ENCODE measurements around the gene CREG2. TPM values are rescaled to one million over a fixed set of nuclear protein-coding genes. Genes with fewer than 3 reads are reported as not detected.

CREG2 gene
- total RNA-seq, 3 donors from 2014 or later: under 0.01 TPM; not detected in 2

DNA sequence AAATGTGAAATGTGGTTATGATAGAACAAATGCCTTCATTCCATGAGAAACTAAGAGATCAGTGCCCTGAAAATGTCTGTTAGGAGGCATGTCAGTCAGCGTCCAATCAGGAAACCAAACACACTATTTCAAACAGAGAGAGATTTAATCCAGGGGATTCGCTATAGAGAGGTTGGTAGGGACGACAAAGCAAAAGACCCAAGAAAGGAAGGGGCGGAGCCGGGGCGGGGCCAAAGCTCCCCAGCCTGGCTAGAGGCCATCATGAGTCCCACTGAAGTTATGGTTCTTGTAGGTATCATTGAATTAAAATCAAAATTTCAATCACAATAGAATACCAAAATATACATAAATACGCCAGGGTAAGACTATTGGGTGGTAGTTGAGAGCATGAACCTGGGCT is 45.9 kb downstream of the CREG2 start:
- Histone ChIP-seq H3K9me3 (no peaks in the 10 kb centered on the region), H3K27ac (no peak overlapping the region), H3K36me3 (no peaks in the 10 kb centered on the region), H3K4me3 (no peak overlapping the region), H3K27me3 (no peaks in the 10 kb centered on the region), H3K4me1 (no peaks in the 10 kb centered on the region)
- TF ChIP-seq POLR2A (IDR thresholded peaks at IDR 0.05) (no peak), POLR2AphosphoS5 (IDR thresholded peaks at IDR 0.05) (no peak)
- TF ChIP-seq, protein P1, sequence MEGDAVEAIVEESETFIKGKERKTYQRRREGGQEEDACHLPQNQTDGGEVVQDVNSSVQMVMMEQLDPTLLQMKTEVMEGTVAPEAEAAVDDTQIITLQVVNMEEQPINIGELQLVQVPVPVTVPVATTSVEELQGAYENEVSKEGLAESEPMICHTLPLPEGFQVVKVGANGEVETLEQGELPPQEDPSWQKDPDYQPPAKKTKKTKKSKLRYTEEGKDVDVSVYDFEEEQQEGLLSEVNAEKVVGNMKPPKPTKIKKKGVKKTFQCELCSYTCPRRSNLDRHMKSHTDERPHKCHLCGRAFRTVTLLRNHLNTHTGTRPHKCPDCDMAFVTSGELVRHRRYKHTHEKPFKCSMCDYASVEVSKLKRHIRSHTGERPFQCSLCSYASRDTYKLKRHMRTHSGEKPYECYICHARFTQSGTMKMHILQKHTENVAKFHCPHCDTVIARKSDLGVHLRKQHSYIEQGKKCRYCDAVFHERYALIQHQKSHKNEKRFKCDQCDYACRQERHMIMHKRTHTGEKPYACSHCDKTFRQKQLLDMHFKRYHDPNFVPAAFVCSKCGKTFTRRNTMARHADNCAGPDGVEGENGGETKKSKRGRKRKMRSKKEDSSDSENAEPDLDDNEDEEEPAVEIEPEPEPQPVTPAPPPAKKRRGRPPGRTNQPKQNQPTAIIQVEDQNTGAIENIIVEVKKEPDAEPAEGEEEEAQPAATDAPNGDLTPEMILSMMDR (IDR thresholded peaks at IDR 0.05): no peak
- intact Hi-C loops (cut with DNase I; ENCODE audit: low total_unique reads): no loop called here
- no peak for DNase-seq (ENCODE audit: low spot score in 2 of 2)

DNA sequence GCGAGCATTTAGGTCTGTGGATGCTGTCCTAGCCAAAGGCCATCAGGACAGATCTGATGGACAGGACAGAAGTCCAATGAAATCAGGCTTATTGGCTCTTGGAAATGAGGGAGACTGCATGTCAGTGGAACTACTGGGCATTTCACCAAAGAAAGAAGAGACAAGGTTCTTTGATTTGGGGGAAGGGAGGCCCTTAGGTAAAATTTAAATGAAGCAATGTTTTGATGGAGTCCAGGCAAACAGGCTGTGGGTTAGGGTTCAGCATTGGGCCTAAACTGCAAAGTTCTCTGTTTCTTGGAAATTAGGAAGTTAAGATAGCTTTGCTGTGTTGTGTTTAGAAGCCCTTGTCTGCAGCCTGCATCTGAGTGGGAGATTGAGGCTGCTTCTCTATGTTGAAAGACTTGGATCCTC is 47.2 kb downstream of the CREG2 start:
- no peak overlapping the region for H3K27ac ChIP-seq
- no peaks in the 10 kb centered on the region for H3K36me3 ChIP-seq
- H3K9me3 ChIP-seq: no peaks in the 10 kb centered on the region
- no peak for TF ChIP-seq POLR2AphosphoS5 (IDR thresholded peaks at IDR 0.05)
- TF ChIP-seq, protein P1 (IDR thresholded peaks at IDR 0.05): no peak
- TF ChIP-seq POLR2A (IDR thresholded peaks at IDR 0.05): no peak
- H3K4me3 ChIP-seq: no peak overlapping the region
- H3K27me3 ChIP-seq: no peaks in the 10 kb centered on the region
- DNase-seq (ENCODE audit: low spot score in 2 of 2): no peak
- intact Hi-C loops (cut with DNase I; ENCODE audit: low total_unique reads): no loop called here
- no peaks in the 10 kb centered on the region for H3K4me1 ChIP-seq

DNA sequence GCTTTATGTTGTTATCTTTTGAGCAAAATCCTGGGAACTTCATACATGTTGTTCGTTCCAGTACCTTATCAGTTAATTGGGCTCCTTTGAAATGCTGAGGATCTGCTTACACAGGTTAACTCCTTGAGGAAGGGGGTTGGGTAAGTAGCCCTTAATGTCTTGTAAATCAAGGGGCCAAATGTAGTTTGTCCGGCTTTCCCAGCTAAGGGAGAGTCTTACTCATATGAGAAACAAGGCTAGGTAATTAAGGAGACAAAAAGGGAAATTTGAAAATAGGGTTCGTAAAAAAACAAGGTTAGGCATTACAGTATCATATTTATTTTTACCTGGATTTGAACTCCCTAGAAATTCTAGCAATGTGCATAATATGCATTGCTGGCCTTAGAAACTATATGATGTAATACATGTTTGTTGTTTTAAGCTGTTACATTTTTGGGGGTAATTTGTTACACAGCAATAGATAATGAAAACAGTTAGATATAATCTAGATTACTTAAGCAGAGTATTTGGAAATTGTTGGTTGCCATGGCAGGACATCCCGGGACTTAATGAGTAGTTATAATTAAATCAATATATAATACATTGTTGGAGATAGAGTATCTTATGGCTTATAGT is 47.9 kb downstream of the CREG2 start:
- TF ChIP-seq POLR2AphosphoS5 (IDR thresholded peaks at IDR 0.05) (no peak), POLR2A (IDR thresholded peaks at IDR 0.05) (no peak)
- TF ChIP-seq, protein P1 (IDR thresholded peaks at IDR 0.05): no peak
- no peaks in the 10 kb centered on the region for H3K27me3 ChIP-seq
- DNase-seq (ENCODE audit: low spot score in 2 of 2): no peak
- no peaks in the 10 kb centered on the region for H3K9me3 ChIP-seq
- intact Hi-C loops (cut with DNase I; ENCODE audit: low total_unique reads): no loop called here
- no peak overlapping the region for H3K4me3 ChIP-seq
- H3K4me1 ChIP-seq: no peaks in the 10 kb centered on the region
- H3K36me3 ChIP-seq: no peaks in the 10 kb centered on the region
- no peak overlapping the region for H3K27ac ChIP-seq

DNA sequence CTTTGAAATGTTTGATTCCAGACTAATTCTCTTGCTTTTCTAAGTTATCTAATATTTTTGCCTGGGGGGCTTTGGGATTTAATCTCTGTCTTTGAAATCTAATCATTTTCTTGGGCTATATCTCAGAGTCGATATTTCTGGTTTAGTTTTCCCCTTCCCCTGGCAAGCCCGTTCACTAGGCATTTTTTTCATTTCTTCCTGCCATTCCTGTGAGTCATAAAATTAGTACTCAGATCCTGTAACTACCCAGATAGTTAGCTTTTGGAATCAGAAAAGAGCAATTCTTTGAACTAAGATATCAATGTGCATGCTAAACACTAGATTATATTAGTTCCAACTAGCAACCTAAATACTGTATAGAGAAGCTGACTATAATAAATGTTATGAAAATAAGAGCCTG is 49.4 kb downstream of the CREG2 start:
- Histone ChIP-seq H3K4me1 (no peaks in the 10 kb centered on the region), H3K4me3 (no peak overlapping the region), H3K36me3 (no peaks in the 10 kb centered on the region), H3K9me3 (no peaks in the 10 kb centered on the region), H3K27ac (no peak overlapping the region), H3K27me3 (no peaks in the 10 kb centered on the region)
- TF ChIP-seq, protein P1 (IDR thresholded peaks at IDR 0.05): no peak
- TF ChIP-seq POLR2AphosphoS5 (IDR thresholded peaks at IDR 0.05): no peak
- no peak for TF ChIP-seq POLR2A (IDR thresholded peaks at IDR 0.05)
- no peak for DNase-seq (ENCODE audit: low spot score in 2 of 2)
- intact Hi-C loops (cut with DNase I; ENCODE audit: low total_unique reads): no loop called here

DNA sequence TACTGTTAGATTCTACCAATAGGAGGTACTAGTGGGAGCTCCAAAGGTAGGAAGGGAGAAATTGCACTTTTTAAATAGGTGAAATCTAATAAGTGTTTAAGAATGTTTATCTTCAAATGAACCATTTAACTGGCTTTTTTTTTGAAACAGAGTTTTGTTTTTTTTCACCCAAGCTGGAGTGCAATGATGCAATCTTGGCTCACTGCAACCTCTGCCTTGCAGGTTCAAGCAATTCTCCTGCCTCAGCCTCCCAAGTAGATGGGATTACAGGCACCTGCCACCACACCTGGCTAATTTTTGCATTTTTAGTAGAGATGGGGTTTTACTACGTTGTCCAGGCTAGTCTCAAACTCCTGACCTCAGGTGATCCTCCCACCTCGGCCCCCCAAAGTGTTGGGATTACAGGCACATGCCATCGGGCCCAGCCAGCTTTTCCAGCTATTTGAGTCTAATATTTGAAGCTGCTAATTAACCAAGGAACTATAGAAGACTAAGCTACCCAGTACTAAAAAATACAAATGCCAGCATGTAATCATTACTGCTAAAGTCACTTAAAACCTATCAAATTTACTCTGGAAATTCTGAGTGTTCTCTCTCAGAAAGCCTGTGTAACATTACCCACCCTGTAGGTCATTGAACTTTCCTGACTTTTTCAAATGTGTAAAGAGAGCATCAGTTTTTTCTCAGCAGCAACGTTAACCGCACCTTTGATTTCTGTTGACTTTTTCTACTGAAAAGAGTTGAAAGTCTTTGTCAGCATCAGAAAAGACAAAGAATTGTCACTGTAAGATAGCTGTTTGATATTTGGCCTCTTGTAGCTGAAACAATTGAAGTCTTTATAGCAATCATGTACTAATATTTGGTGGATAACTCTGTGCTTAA is 54.2 kb downstream of the CREG2 start:
- H3K27me3 ChIP-seq: no peaks in the 10 kb centered on the region
- no peak for TF ChIP-seq POLR2A (IDR thresholded peaks at IDR 0.05)
- no peak for TF ChIP-seq POLR2AphosphoS5 (IDR thresholded peaks at IDR 0.05)
- TF ChIP-seq, protein P1 (IDR thresholded peaks at IDR 0.05): no peak
- H3K36me3 ChIP-seq: no peaks in the 10 kb centered on the region
- intact Hi-C loops (cut with DNase I; ENCODE audit: low total_unique reads): no loop called here
- peaks cover 3 to 4% of the 10 kb centered on the region in 2 donors for H3K4me1 ChIP-seq
- no peak for DNase-seq (ENCODE audit: low spot score in 2 of 2)
- no peak overlapping the region for H3K4me3 ChIP-seq
- no peaks in the 10 kb centered on the region for H3K9me3 ChIP-seq
- no peak overlapping the region for H3K27ac ChIP-seq
